Parathyroid adenoma (tissue), 2 donors: Measurements from ENCODE around the gene PIGU.

Source experiments
- H2AFZ ChIP-seq: fragments of 300-600 bp; sonication (generic); one replicate; pipeline ENCODE4 v1.7.0; 2017; ENCODE audit warnings: antibody characterized with exemption, mild to moderate bottlenecking
- H3K27ac ChIP-seq: fragments of 300-600 bp; sonication (generic); one replicate; pipeline ENCODE4 v1.7.0; 2017
- H3K27me3 ChIP-seq: fragments of 300-600 bp; sonication (generic); one replicate; pipeline ENCODE4 v1.7.0; 2017; ENCODE audit warnings: low read length; ENCODE audit not compliant: control insufficient read depth, insufficient read depth
- H3K36me3 ChIP-seq: fragments of 300-600 bp; sonication (generic); one replicate; pipeline ENCODE4 v1.7.0; 2017; ENCODE audit warnings: low read length; ENCODE audit not compliant: control insufficient read depth, insufficient read depth
- H3K4me1 ChIP-seq: fragments of 300-600 bp; sonication (generic); one replicate; pipeline ENCODE4 v1.7.0; 2017; ENCODE audit warnings: control low read depth
- H3K4me2 ChIP-seq: fragments of 300-600 bp; sonication (generic); one replicate; pipeline ENCODE4 v1.7.0; 2017; ENCODE audit warnings: low read length
- H3K4me3 ChIP-seq: fragments of 300-600 bp; sonication (generic); one replicate; pipeline ENCODE4 v1.7.0; 2017; ENCODE audit warnings: low read depth, low read length
- H3K79me2 ChIP-seq: fragments of 300-600 bp; sonication (generic); one replicate; pipeline ENCODE4 v1.7.0; 2017; ENCODE audit warnings: control low read depth
- H3K9ac ChIP-seq: fragments of 300-600 bp; sonication (generic); one replicate; pipeline ENCODE4 v1.7.0; 2017; ENCODE audit warnings: mild to moderate bottlenecking
- H3K9me3 ChIP-seq: fragments of 300-600 bp; sonication (generic); one replicate; pipeline ENCODE4 v1.7.0; 2017; ENCODE audit warnings: low read length; ENCODE audit not compliant: control insufficient read depth
- CTCF ChIP-seq: fragments of 300-600 bp; sonication (generic); IDR thresholded peaks from one replicate; pipeline ENCODE4 v1.7.0; 2017; ENCODE audit warnings: antibody characterized with exemption, mild to moderate bottlenecking
- donor health status: primary hyperparathyroidism.

Gene PIGU

GRCh38 chr20:34654207-34654744 is 22.6 kb downstream of the PIGU start:
- Histone ChIP-seq H3K9me3 (no peaks in the 10 kb centered on the region), H3K4me2 (no peak overlapping the region), H3K4me3 (no peak overlapping the region), H3K4me1 (no peaks in the 10 kb centered on the region), H2AFZ (no peak overlapping the region), H3K27me3 (no peaks in the 10 kb centered on the region), H3K79me2 (no peaks in the 10 kb centered on the region), H3K9ac (no peak overlapping the region), H3K27ac (no peak overlapping the region), H3K36me3 (no peaks in the 10 kb centered on the region)
- no peak for TF ChIP-seq CTCF

GRCh38 chr20:34651200-34651599 is 25.7 kb downstream of the PIGU start:
- Histone ChIP-seq H3K9me3 (no peaks in the 10 kb centered on the region), H3K36me3 (no peaks in the 10 kb centered on the region), H2AFZ (no peak overlapping the region), H3K27ac (no peak overlapping the region), H3K4me3 (no peak overlapping the region), H3K79me2 (no peaks in the 10 kb centered on the region), H3K4me1 (no peaks in the 10 kb centered on the region), H3K27me3 (no peaks in the 10 kb centered on the region), H3K4me2 (no peak overlapping the region), H3K9ac (no peak overlapping the region)
- no peak for TF ChIP-seq CTCF

- no peaks in the 10 kb centered on the region for H3K79me2 ChIP-seq
- no peak overlapping the region for H3K9ac ChIP-seq
- H3K27me3 ChIP-seq, result no peaks in the 10 kb centered on the region
- no peak overlapping the region for H3K27ac ChIP-seq
- H3K4me2 ChIP-seq, result no peak overlapping the region
- no peak overlapping the region for H3K4me3 ChIP-seq
- no peaks in the 10 kb centered on the region for H3K4me1 ChIP-seq
- H2AFZ ChIP-seq, result no peak overlapping the region
- H3K36me3 ChIP-seq, result no peaks in the 10 kb centered on the region
- no peak for TF ChIP-seq CTCF
- no peaks in the 10 kb centered on the region for H3K9me3 ChIP-seq
Observed at GRCh38 chr20:34647737-34648136, 29.2 kb downstream of the PIGU start.

- H3K9me3 ChIP-seq, result no peaks in the 10 kb centered on the region
- H3K4me1 ChIP-seq, result no peaks in the 10 kb centered on the region
- no peak overlapping the region for H3K9ac ChIP-seq
- no peak overlapping the region for H3K4me3 ChIP-seq
- H3K79me2 ChIP-seq, result no peaks in the 10 kb centered on the region
- H3K27ac ChIP-seq, result no peak overlapping the region
- no peaks in the 10 kb centered on the region for H3K27me3 ChIP-seq
- H3K4me2 ChIP-seq, result no peak overlapping the region
- no peak for TF ChIP-seq CTCF
- no peaks in the 10 kb centered on the region for H3K36me3 ChIP-seq
- H2AFZ ChIP-seq, result no peak overlapping the region
Observed at GRCh38 chr20:34644951-34645350, 31.9 kb downstream of the PIGU start.

- Histone ChIP-seq H3K9ac (no peak overlapping the region), H3K36me3 (no peaks in the 10 kb centered on the region), H3K27me3 (no peaks in the 10 kb centered on the region), H3K4me2 (no peak overlapping the region), H3K9me3 (no peaks in the 10 kb centered on the region), H3K4me1 (no peaks in the 10 kb centered on the region), H3K4me3 (no peak overlapping the region), H3K27ac (no peak overlapping the region), H3K79me2 (no peaks in the 10 kb centered on the region), H2AFZ (no peak overlapping the region)
- TF ChIP-seq CTCF, result no peak
Observed at GRCh38 chr20:34644345-34644744, 32.5 kb downstream of the PIGU start.
